RWPE2 (cell line): ENCODE results near the gene ARID5B.

Source experiments
- ATAC-seq: fragments of 200-7000 bp; cut with Tn5 transposase; 3 replicates; pipeline ENCODE4 v1.9.1; 2021; ENCODE audit warnings: low read depth
- DNase-seq: peaks from one replicate; pipeline ENCODE4 v3.0.0-alpha.2; 2020; ENCODE audit warnings: low spot score
- H3K27ac ChIP-seq: fragments of 450-650 bp; 2 replicates; pipeline ENCODE4 v1.5.1; 2017; ENCODE audit warnings: mild to moderate bottlenecking; ENCODE audit not compliant: poor library complexity, severe bottlenecking
- H3K27me3 ChIP-seq: fragments of 250-450 bp; sonication (Bioruptor Pico); 2 replicates; pipeline ENCODE4 v1.5.1; 2021; ENCODE audit warnings: mild to moderate bottlenecking, moderate library complexity; ENCODE audit not compliant: insufficient read depth, poor library complexity, severe bottlenecking
- H3K36me3 ChIP-seq: fragments of 250-450 bp; sonication (Bioruptor Pico); 2 replicates; pipeline ENCODE4 v1.5.1; 2020; ENCODE audit warnings: low read depth, mild to moderate bottlenecking, moderate library complexity
- H3K4me1 ChIP-seq: fragments of 250-450 bp; sonication (Bioruptor Pico); 2 replicates; pipeline ENCODE4 v1.5.1; 2021; ENCODE audit warnings: mild to moderate bottlenecking, moderate library complexity; ENCODE audit not compliant: insufficient read depth, poor library complexity, severe bottlenecking
- H3K4me3 ChIP-seq: fragments of 250-450 bp; sonication (Bioruptor Pico); 2 replicates; pipeline ENCODE4 v1.5.1; 2021; ENCODE audit warnings: mild to moderate bottlenecking, moderate library complexity; ENCODE audit not compliant: severe bottlenecking
- H3K9me3 ChIP-seq: fragments of 250-450 bp; sonication (Bioruptor Pico); 2 replicates; pipeline ENCODE4 v1.5.1; 2021; ENCODE audit warnings: mild to moderate bottlenecking, moderate library complexity; ENCODE audit not compliant: severe bottlenecking
- TF ChIP-seq, protein P1 (sequence below): fragments of 450-650 bp; IDR thresholded peaks from one replicate; pipeline ENCODE4 v1.5.1; 2017; ENCODE audit warnings: mild to moderate bottlenecking, moderate library complexity; ENCODE audit not compliant: poor library complexity, severe bottlenecking

Gene ARID5B

DNA sequence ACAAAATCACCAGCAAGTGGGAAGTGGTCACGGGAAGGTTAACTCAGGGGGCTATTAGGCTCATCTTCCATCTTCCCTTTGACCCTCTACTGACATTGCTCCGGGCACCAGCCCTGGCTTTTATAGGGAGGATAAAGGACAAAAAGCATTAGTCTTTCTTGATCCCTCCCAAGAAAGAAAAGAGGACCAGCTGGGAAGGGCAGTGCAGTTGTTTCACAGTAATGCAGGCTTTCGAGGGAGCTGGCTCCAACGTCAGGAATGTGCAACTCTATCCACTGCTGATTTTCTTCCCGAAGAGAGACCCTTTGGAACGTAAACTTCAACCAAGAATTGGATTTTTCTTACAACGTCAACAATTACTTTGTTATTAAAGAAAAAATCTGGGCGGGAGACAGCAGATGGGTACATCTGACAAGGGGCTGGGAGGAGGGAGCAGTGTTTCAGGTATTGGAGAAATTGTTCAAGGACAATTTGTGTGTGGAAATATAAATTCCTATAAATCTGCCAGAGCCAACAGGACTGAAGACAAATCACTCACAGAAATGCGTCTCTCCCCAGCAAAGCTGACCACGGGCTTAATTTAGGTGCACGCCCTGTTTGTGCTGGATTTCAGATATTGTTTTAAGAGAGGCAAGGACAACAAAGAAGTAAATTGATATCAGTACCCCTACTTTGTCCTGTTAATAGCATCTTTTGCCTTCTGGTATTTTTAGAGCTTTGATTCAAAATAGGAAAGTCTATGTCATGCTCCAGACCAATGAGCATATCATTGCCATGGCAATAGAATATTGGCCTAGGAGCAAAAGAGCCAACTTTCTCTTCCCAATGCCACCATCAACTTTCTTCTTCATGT lies 23.4 kb upstream of the ARID5B start:
- H3K9me3 ChIP-seq: no peaks in the 10 kb centered on the region
- H3K27me3 ChIP-seq: no peaks in the 10 kb centered on the region
- H3K36me3 ChIP-seq: no peaks in the 10 kb centered on the region
- DNase-seq: no peak
- no peak overlapping the region for H3K4me3 ChIP-seq
- H3K4me1 ChIP-seq: no peaks in the 10 kb centered on the region
- TF ChIP-seq, protein P1, sequence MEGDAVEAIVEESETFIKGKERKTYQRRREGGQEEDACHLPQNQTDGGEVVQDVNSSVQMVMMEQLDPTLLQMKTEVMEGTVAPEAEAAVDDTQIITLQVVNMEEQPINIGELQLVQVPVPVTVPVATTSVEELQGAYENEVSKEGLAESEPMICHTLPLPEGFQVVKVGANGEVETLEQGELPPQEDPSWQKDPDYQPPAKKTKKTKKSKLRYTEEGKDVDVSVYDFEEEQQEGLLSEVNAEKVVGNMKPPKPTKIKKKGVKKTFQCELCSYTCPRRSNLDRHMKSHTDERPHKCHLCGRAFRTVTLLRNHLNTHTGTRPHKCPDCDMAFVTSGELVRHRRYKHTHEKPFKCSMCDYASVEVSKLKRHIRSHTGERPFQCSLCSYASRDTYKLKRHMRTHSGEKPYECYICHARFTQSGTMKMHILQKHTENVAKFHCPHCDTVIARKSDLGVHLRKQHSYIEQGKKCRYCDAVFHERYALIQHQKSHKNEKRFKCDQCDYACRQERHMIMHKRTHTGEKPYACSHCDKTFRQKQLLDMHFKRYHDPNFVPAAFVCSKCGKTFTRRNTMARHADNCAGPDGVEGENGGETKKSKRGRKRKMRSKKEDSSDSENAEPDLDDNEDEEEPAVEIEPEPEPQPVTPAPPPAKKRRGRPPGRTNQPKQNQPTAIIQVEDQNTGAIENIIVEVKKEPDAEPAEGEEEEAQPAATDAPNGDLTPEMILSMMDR: no peak
- H3K27ac ChIP-seq: no peak overlapping the region
- no peak for ATAC-seq

DNA sequence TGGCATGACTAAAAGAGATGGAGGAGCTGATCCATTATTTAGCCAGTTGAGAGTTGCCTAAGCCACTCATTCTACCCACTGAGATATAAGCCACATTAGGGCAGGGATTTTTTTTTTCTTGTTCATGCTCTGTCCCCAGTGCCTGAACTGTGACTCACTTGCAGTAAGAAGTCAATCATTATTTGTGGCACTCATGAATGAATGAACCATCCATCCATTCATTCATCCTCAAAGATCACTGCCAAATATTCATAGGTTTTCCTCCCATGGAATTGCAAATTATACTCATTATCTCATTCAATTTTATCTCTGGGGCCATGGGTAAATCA lies 22.8 kb upstream of the ARID5B start:
- no peaks in the 10 kb centered on the region for H3K9me3 ChIP-seq
- no peak for ATAC-seq
- no peaks in the 10 kb centered on the region for H3K36me3 ChIP-seq
- no peak for DNase-seq
- no peak overlapping the region for H3K4me3 ChIP-seq
- H3K27me3 ChIP-seq: no peaks in the 10 kb centered on the region
- no peaks in the 10 kb centered on the region for H3K4me1 ChIP-seq
- no peak overlapping the region for H3K27ac ChIP-seq
- TF ChIP-seq, protein P1: no peak

DNA sequence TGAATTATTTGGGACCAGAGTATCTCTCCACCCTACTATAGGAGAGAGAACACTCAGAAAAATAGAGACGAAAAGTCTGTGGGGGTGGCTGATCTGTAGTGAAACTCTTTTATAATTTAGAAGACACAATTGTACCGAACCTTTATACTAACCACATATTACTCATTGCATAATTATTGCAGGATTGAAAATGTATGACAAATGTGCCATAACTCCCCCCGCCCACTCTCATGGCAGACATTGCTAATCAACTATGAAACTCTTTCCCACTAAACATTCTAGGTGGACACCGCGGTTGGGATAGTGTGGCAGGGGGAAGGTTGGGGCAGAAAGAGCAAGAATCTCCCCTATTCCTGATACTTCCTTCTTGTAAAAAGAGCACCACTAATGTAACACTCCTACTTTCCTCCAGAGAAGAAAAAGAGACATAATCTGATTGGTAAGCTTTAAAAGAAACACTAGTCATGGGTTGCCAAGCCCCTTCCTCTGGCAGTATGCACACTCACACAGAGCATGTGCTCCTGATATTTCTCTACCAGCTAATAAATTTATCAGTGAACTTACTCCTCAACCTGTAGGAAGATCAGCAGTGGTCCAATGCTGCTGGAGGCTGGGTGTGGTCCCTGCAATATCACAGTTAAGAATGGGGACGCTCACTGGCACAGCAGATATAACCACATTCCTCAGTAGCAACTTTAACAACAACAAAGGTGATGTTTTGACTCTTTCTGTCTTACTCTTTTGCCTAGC lies 18.7 kb upstream of the ARID5B start:
- H3K27ac ChIP-seq: no peak overlapping the region
- no peaks in the 10 kb centered on the region for H3K4me1 ChIP-seq
- H3K9me3 ChIP-seq: no peaks in the 10 kb centered on the region
- H3K4me3 ChIP-seq: no peak overlapping the region
- TF ChIP-seq, protein P1: no peak
- peak; percentile 38; the same call in 1 of the 3 replicates for ATAC-seq
- no peaks in the 10 kb centered on the region for H3K27me3 ChIP-seq
- no peak for DNase-seq
- no peaks in the 10 kb centered on the region for H3K36me3 ChIP-seq

DNA sequence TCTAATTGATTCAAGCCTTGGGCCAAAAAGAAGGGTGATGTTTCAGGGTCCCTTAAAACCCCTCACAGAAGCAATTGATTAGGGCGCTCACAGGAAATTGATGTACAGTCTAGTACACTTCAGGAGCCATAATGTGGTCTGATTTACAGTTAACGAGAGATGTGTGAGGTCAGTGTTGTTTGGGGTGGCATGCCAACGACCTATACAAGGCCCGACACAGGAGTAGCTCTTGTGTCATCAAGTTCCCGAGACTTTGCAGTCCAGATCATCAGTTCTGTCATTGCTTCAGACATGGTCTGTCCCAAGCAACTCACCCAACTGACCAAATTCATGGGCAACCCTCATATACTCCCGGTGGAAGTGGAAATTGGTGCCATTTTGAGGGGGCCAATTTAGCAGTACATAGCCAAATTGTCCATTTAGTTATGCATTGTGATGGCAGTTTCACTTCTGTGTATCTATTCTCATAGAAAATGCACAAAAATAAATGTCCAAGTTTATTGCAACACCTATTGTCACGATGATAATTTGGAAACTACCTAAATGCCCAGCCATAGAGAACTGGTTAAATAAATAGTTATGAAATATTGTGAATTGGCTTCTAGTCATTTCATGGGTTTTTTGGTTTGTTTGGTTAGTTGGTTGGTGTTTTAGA lies 18.0 kb upstream of the ARID5B start:
- H3K27ac ChIP-seq: no peak overlapping the region

More for the DNA sequence above, 18.0 kb upstream of the ARID5B start:
- Histone ChIP-seq H3K27me3 (no peaks in the 10 kb centered on the region), H3K4me3 (no peak overlapping the region), H3K4me1 (no peaks in the 10 kb centered on the region), H3K9me3 (no peaks in the 10 kb centered on the region), H3K36me3 (no peaks in the 10 kb centered on the region)
- DNase-seq: no peak
- TF ChIP-seq, protein P1: no peak
- no peak for ATAC-seq
